Spleen (tissue), 7 donors: ENCODE data around the gene UBXN11.

ENCODE experiments used
- CTCF ChIP-seq, 11 experiments: fragments of 200-600 bp in 7 of 11; fragments of 450-650 bp in 4 of 11; sonication (generic) in 4 of 11; IDR thresholded peaks in 8 of 11; conservative IDR thresholded peaks in 3 of 11; 1 replicate in 7 of 11; 2 replicates in 4 of 11; pipeline versions ENCODE4 v1.4.0 to v1.8.0; 2016 to 2021; ENCODE audit warnings: antibody characterized with exemption in 11 of 11, inconsistent platforms in 4 of 11, mild to moderate bottlenecking in 1 of 11
- POLR2A ChIP-seq, 3 donors: fragments of 450-650 bp; IDR thresholded peaks; one replicate each; pipeline ENCODE4 v1.5.1; 2017; ENCODE audit warnings: antibody characterized with exemption in 3 of 3, mild to moderate bottlenecking in 1 of 3
- POLR2AphosphoS5 ChIP-seq, 3 donors: sonication (generic); formaldehyde crosslinking; IDR thresholded peaks; one replicate each; pipeline ENCODE4 v1.5.1; 2017; ENCODE audit warnings: antibody characterized with exemption in 3 of 3
- donor health status: DM: no; HTN: no; CAD: no; lungs with moderate emphysema.
- donor health status: DM: no; HTN: no; CAD: no.
- donor health status: DM: no; HTN: no; CAD: no.

GRCh38 chr1:26287811-26288210, 18.6 kb downstream of the UBXN11 start:
- TF ChIP-seq POLR2AphosphoS5 (IDR thresholded peaks at IDR 0.05) = no peak
- TF ChIP-seq POLR2A (IDR thresholded peaks at IDR 0.05) = no peak
- TF ChIP-seq CTCF (IDR thresholded peaks at IDR 0.05 in 8 of 11, conservative IDR thresholded peaks at IDR 0.05 in 3 of 11) = no peak
